ENCODE measurements around the gene WDFY4. TPM values are rescaled to one million over a fixed set of nuclear protein-coding genes. Genes with fewer than 3 reads are reported as not detected.

Gene WDFY4
- total RNA-seq, 1 experiment from 2014 or later = 0.22 TPM

DNA sequence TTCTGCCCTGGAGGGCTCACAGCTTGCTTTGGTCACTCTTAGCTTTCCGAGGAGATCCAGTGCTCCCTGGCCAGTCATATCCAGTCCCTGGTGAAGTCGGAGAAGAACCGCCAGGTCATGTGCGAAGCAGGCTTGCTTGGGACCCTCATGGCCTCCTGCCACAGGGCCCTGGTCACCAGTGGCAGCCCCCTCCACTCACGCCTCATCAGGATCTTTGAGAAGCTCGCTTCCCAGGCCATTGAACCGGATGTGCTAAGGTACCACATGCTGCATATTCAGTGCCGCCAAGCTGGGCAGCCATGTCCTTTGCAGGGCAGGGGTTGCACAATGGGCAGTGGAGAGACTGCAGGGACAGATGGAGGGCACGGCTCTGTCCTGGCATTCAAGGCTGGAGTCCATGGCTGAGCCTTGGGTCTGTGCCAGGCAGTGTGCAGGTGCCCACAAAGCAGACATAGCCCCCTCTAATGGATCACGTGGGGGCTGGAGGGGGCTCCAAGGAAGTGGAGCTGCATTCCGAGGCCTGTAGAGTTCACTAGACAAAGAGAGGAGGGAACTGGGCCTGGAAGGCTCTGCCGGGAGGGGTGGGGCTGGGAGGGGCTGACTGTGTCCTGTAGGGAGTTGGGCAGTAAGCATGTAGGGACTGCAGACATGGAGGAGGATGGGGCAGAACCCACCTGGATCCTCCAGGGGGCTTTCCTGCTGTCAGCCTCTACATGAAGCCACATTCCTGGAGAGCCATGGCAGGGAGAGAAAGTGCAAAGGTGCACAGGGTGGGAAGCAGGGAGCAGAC, 89.9 kb downstream of the WDFY4 start:
- Histone ChIP-seq H3K27ac (ENCODE audit: low read depth, low read length) (no peak overlapping the region), H3K36me3 (ENCODE audit: control insufficient read depth in 1 of 2, insufficient read depth in 2 of 2, low read length in 2 of 2) (no peaks in the 10 kb centered on the region), H3K79me2 (ENCODE audit: insufficient read depth, low read length) (no peaks in the 10 kb centered on the region), H3K9ac (ENCODE audit: low read length) (no peak overlapping the region), H3K9me3 (ENCODE audit: control insufficient read depth in 1 of 2, insufficient read depth in 1 of 2, low read depth in 1 of 2, low read length in 2 of 2) (no peaks in the 10 kb centered on the region), H3K4me1 (ENCODE audit: control insufficient read depth in 1 of 2, insufficient read depth in 2 of 2, low read length in 2 of 2) (no peaks in the 10 kb centered on the region), H3K4me2 (ENCODE audit: low read length) (no peak overlapping the region), H3K4me3 (replicated peaks in 1 of 2; ENCODE audit: low read depth in 1 of 2, low read length in 2 of 2) (no peak overlapping the region), H2AFZ (ENCODE audit: low read depth, low read length, poor library complexity, severe bottlenecking) (no peak overlapping the region), H3K9me2 (ENCODE audit: insufficient read depth) (no peaks in the 10 kb centered on the region), H4K20me1 (ENCODE audit: insufficient read depth) (no peaks in the 10 kb centered on the region), H3K27me3 (ENCODE audit: insufficient read depth, low read length) (peaks cover 33% of the 10 kb centered on the region; the same call in 1 of the 2 replicates)
- CTCF ChIA-PET = no interaction called here
- intact Hi-C loops (cut with micrococcal nuclease) = no loop called here
- no peak for ATAC-seq
- POLR2A ChIA-PET = no interaction called here
- BruUV-seq (replicated peaks) = no TSS peak
- DNase-seq (ENCODE audit: low read depth, low spot score) = no peak
- no peak for TF ChIP-seq ZFX (IDR thresholded peaks at IDR 0.05)
- no peak for TF ChIP-seq REST (IDR thresholded peaks at IDR 0.05; ENCODE audit: low read depth)
- no peak for TF ChIP-seq SRF (IDR thresholded peaks at IDR 0.05; ENCODE audit: low read depth)
- TF ChIP-seq SIN3A (IDR thresholded peaks at IDR 0.05; ENCODE audit: low read depth) = no peak
- no peak for TF ChIP-seq FOSL1 (IDR thresholded peaks at IDR 0.05; ENCODE audit: low read depth)
- no peak for TF ChIP-seq TCF7L2 (IDR thresholded peaks at IDR 0.05; ENCODE audit: borderline replicate concordance, extremely low read depth, insufficient read depth, insufficient read length)
- no peak for TF ChIP-seq JUND (IDR thresholded peaks at IDR 0.05)
- no peak for TF ChIP-seq EZH2phosphoT487 (IDR thresholded peaks at IDR 0.05; ENCODE audit: borderline replicate concordance)
- no peak for TF ChIP-seq POLR2A (IDR thresholded peaks at IDR 0.05; ENCODE audit: borderline replicate concordance, extremely low read depth, insufficient read depth, insufficient read length)
- TF ChIP-seq CBX3 (IDR thresholded peaks at IDR 0.05; ENCODE audit: low read depth) = no peak
- no peak for TF ChIP-seq CTCF (IDR thresholded peaks at IDR 0.05 in 2 of 3, conservative IDR thresholded peaks at IDR 0.05 in 1 of 3; ENCODE audit: borderline replicate concordance in 1 of 3, insufficient read depth in 1 of 3, low read depth in 2 of 3, low read length in 2 of 3)
- RAD21 ChIA-PET (ENCODE audit: low non-redundant PET in 1 of 2, low total read pairs in 2 of 2, uncharacterized antibody in 2 of 2, unreplicated experiment in 2 of 2) = no interaction called here
